ENCODE measurements around the gene IGFBP6.

DNA sequence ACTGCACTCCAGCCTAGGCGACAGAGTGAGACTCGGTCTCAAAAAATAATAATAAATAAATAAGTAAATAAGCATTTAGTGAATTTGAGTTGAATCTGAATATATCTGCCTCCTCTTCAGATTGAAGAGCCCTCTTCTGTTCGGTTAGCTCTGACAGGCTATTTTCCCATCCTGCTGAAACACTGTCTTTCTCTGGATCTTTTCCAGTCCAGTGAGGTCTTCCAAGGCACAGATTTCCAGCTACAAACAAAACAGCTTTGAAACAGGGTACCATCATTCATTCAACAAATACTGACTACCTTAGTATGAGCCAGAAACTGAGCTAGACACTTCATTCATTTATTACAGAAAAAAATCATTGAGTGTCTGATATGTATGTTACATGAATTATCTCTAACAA, 11.1 kb upstream of the IGFBP6 start:
- TF ChIP-seq CTCF (IDR thresholded peaks at IDR 0.05) (no peak), POLR2A (IDR thresholded peaks at IDR 0.05) (no peak)

Data from adrenal gland (tissue), 5 donors.